ENCODE results near the gene TMEM87A.

TMEM87A gene

GRCh38 chr15:42274702-42274989, 1.4 kb upstream of the TMEM87A start:
- H3K27me3 ChIP-seq (ENCODE audit: low read length), result no peaks in the 10 kb centered on the region
- peaks cover 37% of the 10 kb centered on the region for H3K79me2 ChIP-seq (ENCODE audit: insufficient read depth, low read length)
- peaks cover 5% of the 10 kb centered on the region; the same call in 1 of the 2 replicates for H3K36me3 ChIP-seq (ENCODE audit: low read length)
- no peak for TF ChIP-seq EZH2phosphoT487 (conservative IDR thresholded peaks at IDR 0.05; ENCODE audit: low read length)
- TF ChIP-seq CTCF (IDR thresholded peaks at IDR 0.05; ENCODE audit: insufficient read depth, low read length, poor library complexity, severe bottlenecking), result no peak
- no peaks in the 10 kb centered on the region for H3K9me3 ChIP-seq (ENCODE audit: insufficient read depth, low read length)
- H3K9me2 ChIP-seq (replicated peaks; ENCODE audit: insufficient read depth, low read length), result no peaks in the 10 kb centered on the region
- H3K4me2 ChIP-seq (ENCODE audit: low read depth, low read length, poor library complexity, severe bottlenecking), result peak overlapping the region; percentile 90
- no peak overlapping the region for H3K27ac ChIP-seq (ENCODE audit: low read depth, low read length)
- H3K9ac ChIP-seq (ENCODE audit: low read length), result peak overlapping the region; percentile 75
- H4K20me1 ChIP-seq (ENCODE audit: low read depth, low read length), result 0 out of 2 replicates have a peak, but pooled peaks cover 5% of the 10 kb centered on the region
- H3K4me3 ChIP-seq (ENCODE audit: insufficient read depth, low read length, poor library complexity, severe bottlenecking), result peak overlapping the region; percentile 94
- peak overlapping the region; percentile 96 for H2AFZ ChIP-seq (ENCODE audit: low read depth, low read length, severe bottlenecking)
- 0 out of 2 replicates have a peak, but pooled peaks cover 9% of the 10 kb centered on the region for H3F3A ChIP-seq (ENCODE audit: insufficient read depth)

GRCh38 chr15:42273900-42274701, 868 bp upstream of the TMEM87A start:
- H3K4me3 ChIP-seq (ENCODE audit: insufficient read depth, low read length, poor library complexity, severe bottlenecking), result peak overlapping the region; percentile 94
- no peaks in the 10 kb centered on the region for H3K27me3 ChIP-seq (ENCODE audit: low read length)
- peak overlapping the region; percentile 90 for H3K4me2 ChIP-seq (ENCODE audit: low read depth, low read length, poor library complexity, severe bottlenecking)
- H4K20me1 ChIP-seq (ENCODE audit: low read depth, low read length), result 0 out of 2 replicates have a peak, but pooled peaks cover 8% of the 10 kb centered on the region
- peak overlapping the region; percentile 75 for H3K9ac ChIP-seq (ENCODE audit: low read length)
- H3K9me3 ChIP-seq (ENCODE audit: insufficient read depth, low read length), result no peaks in the 10 kb centered on the region
- H3K36me3 ChIP-seq (ENCODE audit: low read length), result peaks cover 5% of the 10 kb centered on the region; the same call in 1 of the 2 replicates
- TF ChIP-seq EZH2phosphoT487 (conservative IDR thresholded peaks at IDR 0.05; ENCODE audit: low read length) (no peak), CTCF (IDR thresholded peaks at IDR 0.05; ENCODE audit: insufficient read depth, low read length, poor library complexity, severe bottlenecking) (no peak)
- H3F3A ChIP-seq (ENCODE audit: insufficient read depth), result peaks cover 11% of the 10 kb centered on the region; the same call in 1 of the 2 replicates
- peak overlapping the region; percentile 96 for H2AFZ ChIP-seq (ENCODE audit: low read depth, low read length, severe bottlenecking)
- no peaks in the 10 kb centered on the region for H3K9me2 ChIP-seq (replicated peaks; ENCODE audit: insufficient read depth, low read length)
- H3K79me2 ChIP-seq (ENCODE audit: insufficient read depth, low read length), result peaks cover 41% of the 10 kb centered on the region
- peak overlapping the region; percentile 78 for H3K27ac ChIP-seq (ENCODE audit: low read depth, low read length)

- TF ChIP-seq EZH2phosphoT487 (conservative IDR thresholded peaks at IDR 0.05; ENCODE audit: low read length), result no peak
- no peak for TF ChIP-seq CTCF (IDR thresholded peaks at IDR 0.05; ENCODE audit: insufficient read depth, low read length, poor library complexity, severe bottlenecking)
- peak overlapping the region; percentile 90 for H3K4me2 ChIP-seq (ENCODE audit: low read depth, low read length, poor library complexity, severe bottlenecking)
- H3K27ac ChIP-seq (ENCODE audit: low read depth, low read length), result no peak overlapping the region
- H3K9me3 ChIP-seq (ENCODE audit: insufficient read depth, low read length), result no peaks in the 10 kb centered on the region
- no peak overlapping the region for H2AFZ ChIP-seq (ENCODE audit: low read depth, low read length, severe bottlenecking)
- H3K9me2 ChIP-seq (replicated peaks; ENCODE audit: insufficient read depth, low read length), result no peaks in the 10 kb centered on the region
- H4K20me1 ChIP-seq (ENCODE audit: low read depth, low read length), result 0 out of 2 replicates have a peak, but pooled peaks cover 10% of the 10 kb centered on the region
- no peak overlapping the region for H3K9ac ChIP-seq (ENCODE audit: low read length)
- H3K79me2 ChIP-seq (ENCODE audit: insufficient read depth, low read length), result peaks cover 55% of the 10 kb centered on the region
- H3K36me3 ChIP-seq (ENCODE audit: low read length), result peaks cover 16% of the 10 kb centered on the region; the same call in 1 of the 2 replicates
- no peaks in the 10 kb centered on the region for H3K27me3 ChIP-seq (ENCODE audit: low read length)
- H3K4me3 ChIP-seq (ENCODE audit: insufficient read depth, low read length, poor library complexity, severe bottlenecking), result no peak overlapping the region
- peaks cover 10% of the 10 kb centered on the region; the same call in 1 of the 2 replicates for H3F3A ChIP-seq (ENCODE audit: insufficient read depth)
Observed at GRCh38 chr15:42270996-42271395, 2.2 kb downstream of the TMEM87A start.
